ENCODE results near the gene SAMD4A. TPM values are rescaled to one million over a fixed set of nuclear protein-coding genes. Genes with fewer than 3 reads are reported as not detected.

Gene SAMD4A
- total RNA-seq, 1 experiment from 2014 or later: 18.3 TPM

DNA sequence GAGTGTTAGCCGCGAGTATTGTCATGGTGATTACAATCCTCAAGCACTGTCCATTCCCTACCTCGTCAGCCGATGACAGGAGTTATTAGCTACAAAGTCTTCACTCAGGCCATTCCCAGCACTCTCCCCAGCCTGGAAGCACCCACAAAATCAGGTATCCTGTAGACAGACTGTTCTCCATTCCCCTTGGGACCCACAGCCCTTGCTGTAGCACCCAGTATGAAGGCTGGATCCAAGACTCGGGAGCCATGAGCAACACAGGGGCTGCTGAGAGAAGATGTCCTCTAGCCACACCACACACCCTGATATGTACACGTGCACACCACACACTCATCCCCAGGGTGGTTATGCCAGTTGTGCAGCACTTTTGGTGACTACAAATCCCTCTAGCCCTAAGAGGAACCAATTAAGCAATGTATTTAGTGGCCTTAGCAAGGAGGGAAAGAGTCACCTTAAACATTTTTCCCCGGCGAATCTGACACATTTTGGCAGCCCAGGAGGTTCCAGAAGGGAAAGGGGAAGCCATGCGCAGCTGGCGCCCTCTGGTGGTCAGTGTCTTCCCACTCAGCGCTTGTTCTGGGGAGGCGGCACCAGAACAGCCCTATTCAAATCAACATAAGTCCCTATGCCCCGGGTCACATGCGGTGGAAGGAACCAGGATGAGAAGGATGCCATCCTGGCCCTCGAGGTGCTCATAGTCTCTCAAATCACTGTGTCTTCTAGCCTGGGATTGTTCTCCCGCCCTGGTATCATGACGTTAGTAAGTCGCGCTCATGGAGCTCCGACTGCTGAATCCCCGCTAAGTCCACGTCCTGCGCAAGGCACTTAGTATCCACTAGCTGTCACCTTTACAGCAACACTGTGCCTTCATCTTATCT is 238.8 kb downstream of the SAMD4A start:
- no TSS peak for BruUV-seq (replicated peaks)
- intact Hi-C loops (cut with micrococcal nuclease; ENCODE audit: unreplicated experiment): loop anchor here (1.0 to 5.0 kb wide), 5 partner anchors 32 to 439 kb away; partner anchors contain the start of gene CGRRF1
- no peaks in the 10 kb centered on the region for H3K36me3 ChIP-seq (ENCODE audit: low read depth)
- H3F3A ChIP-seq (ENCODE audit: insufficient read depth, low read depth): no peaks in the 10 kb centered on the region
- 0 out of 2 replicates have a peak, but pooled peaks cover 4% of the 10 kb centered on the region for H3K4me1 ChIP-seq (replicated peaks; ENCODE audit: insufficient read depth)
- CTCF ChIA-PET: interaction anchor here (0.7 to 1.7 kb wide), 2 partner anchors 12 to 80 kb away, joined by 3 to 5 read pairs; no protein-coding TSS in a partner anchor
- no peaks in the 10 kb centered on the region for H3K9me3 ChIP-seq (ENCODE audit: insufficient read depth, low read depth)
- no peak overlapping the region; the same call in 1 of the 2 replicates for H3K4me3 ChIP-seq
- no peak for TF ChIP-seq EZH2 (IDR thresholded peaks at IDR 0.05; ENCODE audit: low read depth)
- TF ChIP-seq, protein P1, sequence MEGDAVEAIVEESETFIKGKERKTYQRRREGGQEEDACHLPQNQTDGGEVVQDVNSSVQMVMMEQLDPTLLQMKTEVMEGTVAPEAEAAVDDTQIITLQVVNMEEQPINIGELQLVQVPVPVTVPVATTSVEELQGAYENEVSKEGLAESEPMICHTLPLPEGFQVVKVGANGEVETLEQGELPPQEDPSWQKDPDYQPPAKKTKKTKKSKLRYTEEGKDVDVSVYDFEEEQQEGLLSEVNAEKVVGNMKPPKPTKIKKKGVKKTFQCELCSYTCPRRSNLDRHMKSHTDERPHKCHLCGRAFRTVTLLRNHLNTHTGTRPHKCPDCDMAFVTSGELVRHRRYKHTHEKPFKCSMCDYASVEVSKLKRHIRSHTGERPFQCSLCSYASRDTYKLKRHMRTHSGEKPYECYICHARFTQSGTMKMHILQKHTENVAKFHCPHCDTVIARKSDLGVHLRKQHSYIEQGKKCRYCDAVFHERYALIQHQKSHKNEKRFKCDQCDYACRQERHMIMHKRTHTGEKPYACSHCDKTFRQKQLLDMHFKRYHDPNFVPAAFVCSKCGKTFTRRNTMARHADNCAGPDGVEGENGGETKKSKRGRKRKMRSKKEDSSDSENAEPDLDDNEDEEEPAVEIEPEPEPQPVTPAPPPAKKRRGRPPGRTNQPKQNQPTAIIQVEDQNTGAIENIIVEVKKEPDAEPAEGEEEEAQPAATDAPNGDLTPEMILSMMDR (conservative IDR thresholded peaks at IDR 0.05): peak; percentile 91
- no peaks in the 10 kb centered on the region for H4K20me1 ChIP-seq (ENCODE audit: insufficient read depth)
- no peaks in the 10 kb centered on the region for H3K9me2 ChIP-seq (ENCODE audit: insufficient read depth)
- no peak overlapping the region for H3K27ac ChIP-seq
- H2AFZ ChIP-seq: 0 out of 2 replicates have a peak overlapping the region, but pooled peaks have one; percentile 48
- POLR2A ChIA-PET (ENCODE audit: unreplicated experiment): interaction anchor here (0.5 to 0.6 kb wide), 2 partner anchors 544 to 1956 kb away, joined by 13 to 16 read pairs; no protein-coding TSS in a partner anchor
- H3K27me3 ChIP-seq (ENCODE audit: insufficient read depth, low read depth): no peaks in the 10 kb centered on the region
- H3K79me2 ChIP-seq (ENCODE audit: low read depth): no peaks in the 10 kb centered on the region
- H3K4me2 ChIP-seq: peak overlapping the region; percentile 64
- peak; percentile 66 to 81 for DNase-seq

DNA sequence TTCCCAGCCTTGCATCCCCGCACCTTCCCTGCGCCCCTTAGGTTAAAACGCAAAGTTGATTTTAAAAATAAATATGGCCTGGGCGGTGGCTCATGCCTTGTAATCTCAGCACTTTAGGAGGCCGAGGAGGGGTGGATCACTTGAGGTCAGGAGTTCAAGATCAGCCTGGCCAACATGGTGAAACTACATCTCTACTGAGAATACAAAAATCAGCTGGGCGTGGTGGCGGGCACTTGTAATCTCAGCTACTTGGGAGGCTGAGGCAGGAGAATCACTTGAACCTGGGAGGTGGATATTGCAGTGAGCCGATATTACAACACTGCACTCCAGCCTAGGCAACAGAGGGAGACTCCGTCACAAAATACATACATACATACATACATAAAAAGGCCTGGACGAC is 239.7 kb downstream of the SAMD4A start:
- Histone ChIP-seq H3K79me2 (ENCODE audit: low read depth) (no peaks in the 10 kb centered on the region), H2AFZ (no peak overlapping the region), H3K27ac (no peak overlapping the region), H3K9me3 (ENCODE audit: insufficient read depth, low read depth) (no peaks in the 10 kb centered on the region), H3K4me1 (replicated peaks; ENCODE audit: insufficient read depth) (0 out of 2 replicates have a peak, but pooled peaks cover 4% of the 10 kb centered on the region), H3K27me3 (ENCODE audit: insufficient read depth, low read depth) (no peaks in the 10 kb centered on the region), H4K20me1 (ENCODE audit: insufficient read depth) (no peaks in the 10 kb centered on the region), H3K4me2 (no peak overlapping the region), H3F3A (ENCODE audit: insufficient read depth, low read depth) (no peaks in the 10 kb centered on the region), H3K4me3 (no peak overlapping the region), H3K36me3 (ENCODE audit: low read depth) (no peaks in the 10 kb centered on the region), H3K9me2 (ENCODE audit: insufficient read depth) (no peaks in the 10 kb centered on the region)
- CTCF ChIA-PET: no interaction called here
- POLR2A ChIA-PET (ENCODE audit: unreplicated experiment): interaction anchor here (0.6 kb wide), 1 partner anchor 9 kb away, joined by 3 read pairs; no protein-coding TSS in a partner anchor
- DNase-seq: no peak
- intact Hi-C loops (cut with micrococcal nuclease; ENCODE audit: unreplicated experiment): loop anchor here (1.0 to 5.0 kb wide), 2 partner anchors 86 to 241 kb away; no protein-coding TSS in a partner anchor
- TF ChIP-seq, protein P1 (conservative IDR thresholded peaks at IDR 0.05): no peak
- TF ChIP-seq EZH2 (IDR thresholded peaks at IDR 0.05; ENCODE audit: low read depth): no peak
- no TSS peak for BruUV-seq (replicated peaks)

DNA sequence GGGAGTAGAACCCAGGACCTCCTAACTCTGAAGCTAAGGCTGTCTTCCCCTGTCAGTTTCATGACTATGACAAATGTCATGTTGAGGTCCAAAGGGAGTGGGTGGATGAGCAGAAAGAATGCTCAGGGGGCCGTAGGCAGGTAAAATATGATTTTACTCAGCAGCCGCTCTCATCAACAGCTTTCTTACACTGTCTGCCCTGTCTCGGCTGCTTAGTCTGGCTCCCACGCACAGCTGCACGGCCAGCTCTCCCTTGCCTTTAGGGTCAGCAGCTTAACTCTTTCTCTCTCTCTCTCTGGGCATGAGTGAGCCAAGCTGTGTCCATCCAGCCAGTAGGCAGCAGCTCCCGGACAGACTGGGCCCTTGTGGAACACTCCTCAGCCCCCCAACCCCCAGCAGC is 240.5 kb downstream of the SAMD4A start:
- H3K4me2 ChIP-seq: no peak overlapping the region
- no peak overlapping the region for H3K27ac ChIP-seq
- H3K27me3 ChIP-seq (ENCODE audit: insufficient read depth, low read depth): no peaks in the 10 kb centered on the region
- ChIA-PET CTCF (no interaction called here), POLR2A (ENCODE audit: unreplicated experiment) (no interaction called here)
- no peak overlapping the region for H2AFZ ChIP-seq
- no TSS peak for BruUV-seq (replicated peaks)
- H3K9me2 ChIP-seq (ENCODE audit: insufficient read depth): no peaks in the 10 kb centered on the region
- no peaks in the 10 kb centered on the region for H4K20me1 ChIP-seq (ENCODE audit: insufficient read depth)
- no peaks in the 10 kb centered on the region for H3K36me3 ChIP-seq (ENCODE audit: low read depth)
- intact Hi-C loops (cut with micrococcal nuclease; ENCODE audit: unreplicated experiment): loop anchor here (5.0 kb wide), 1 partner anchor 85 kb away; no protein-coding TSS in a partner anchor
- DNase-seq: no peak
- no peaks in the 10 kb centered on the region for H3K79me2 ChIP-seq (ENCODE audit: low read depth)
- no peaks in the 10 kb centered on the region for H3F3A ChIP-seq (ENCODE audit: insufficient read depth, low read depth)
- no peaks in the 10 kb centered on the region for H3K9me3 ChIP-seq (ENCODE audit: insufficient read depth, low read depth)
- no peak overlapping the region for H3K4me3 ChIP-seq
- H3K4me1 ChIP-seq (replicated peaks; ENCODE audit: insufficient read depth): 0 out of 2 replicates have a peak, but pooled peaks cover 4% of the 10 kb centered on the region
- TF ChIP-seq, protein P1 (conservative IDR thresholded peaks at IDR 0.05): no peak
- no peak for TF ChIP-seq EZH2 (IDR thresholded peaks at IDR 0.05; ENCODE audit: low read depth)

Data from PC-9 (cell line).